ENCODE results near the gene TGIF2. TPM values are rescaled to one million over a fixed set of nuclear protein-coding genes. Genes with fewer than 3 reads are reported as not detected.

The TGIF2 gene
- total RNA-seq, result 21.0 and 27.9 TPM in 2 replicates
- 18.9 and 20.7 TPM in 2 replicates for polyA plus RNA-seq
- polyA plus RNA-seq (2011; cell fraction: cytosol; rRNA removed), result 17.2 and 18.0 TPM in 2 replicates
- 10.9 and 12.0 TPM in 2 replicates for polyA plus RNA-seq (2011; cell fraction: nucleus; rRNA removed)
- 11.4 and 15.4 TPM in 2 replicates for polyA plus RNA-seq (2012)
- polyA minus RNA-seq, result 15.6 and 20.7 TPM in 2 replicates
- polyA minus RNA-seq (2011; cell fraction: cytosol; rRNA and poly(A)+ RNA removed), result 5.5 TPM
- polyA minus RNA-seq (2011; cell fraction: nucleus; rRNA and poly(A)+ RNA removed), result 4.9 and 5.2 TPM in 2 replicates
- percentile 63 among the genes with signal in this experiment for Bru-seq, nascent RNA
- BruChase-seq, experiment 1, labeled RNA remaining after a 6-hour chase, result percentile 91 among the genes with signal in this experiment
- BruChase-seq, experiment 2, labeled RNA remaining after a 2-hour chase, result percentile 95 among the genes with signal in this experiment
- long read RNA-seq, transcript TGIF2-201 (3 exons, 3,406 nt), result major isoform, 35 of 73 reads
- long read RNA-seq, partial matches to known transcripts, result 24 of 73 reads
- long read RNA-seq, other reads (novel, unspliced or antisense), result 9 of 73 reads

DNA sequence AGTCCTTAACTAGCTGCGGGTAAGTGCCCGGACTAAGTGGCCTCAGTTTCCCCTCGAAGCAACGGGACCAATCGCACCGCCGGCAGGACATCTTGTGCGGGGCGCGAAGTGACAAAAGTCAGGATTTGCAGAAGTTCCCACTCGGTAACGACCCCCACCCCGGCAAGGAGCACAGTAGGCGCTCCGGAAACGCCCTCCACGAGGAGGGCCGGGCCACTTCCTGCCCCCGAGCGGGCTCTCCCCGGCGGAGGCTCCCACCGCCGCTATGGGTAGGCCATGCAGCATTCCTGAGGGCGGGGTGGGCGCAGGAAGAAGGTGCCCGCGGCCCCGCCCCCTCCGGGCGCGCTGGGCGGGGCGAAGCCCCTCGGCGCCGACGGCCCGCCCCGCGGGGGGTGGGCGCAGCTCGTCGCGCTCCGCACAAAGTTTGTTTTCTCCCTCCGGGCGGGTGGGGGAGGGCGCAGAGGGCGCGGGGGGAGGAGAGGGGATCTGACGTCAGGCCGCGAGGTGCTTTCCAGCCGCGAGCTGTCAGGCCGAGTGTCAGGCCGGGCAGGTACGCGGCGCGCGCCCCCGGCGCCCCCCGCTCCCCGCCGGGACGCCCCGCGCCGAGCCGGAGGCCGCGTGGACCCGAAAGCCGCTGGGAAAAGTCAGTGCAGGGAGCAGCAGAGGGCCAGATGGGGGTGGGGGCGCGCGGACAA, at the start of gene TGIF2:
Gene TGIF2 (plus strand): TSS at position 495 of the 695 bp plus-strand sequence. CDS start 5,178 bp downstream, outside the sequence.
- FAIRE-seq (peak; percentile 80), DNase-seq (ENCODE audit: low read depth, low spot score) (peak; percentile 84)
- Histone ChIP-seq H3K27me3 (ENCODE audit: control insufficient read depth in 2 of 2, insufficient read depth in 2 of 2, low read length in 2 of 2) (no peaks in the 10 kb centered on the region), H4K20me1 (replicated peaks; ENCODE audit: control insufficient read depth, extremely low read depth, insufficient read depth, low read length) (no peaks in the 10 kb centered on the region), H3K4me3 (replicated peaks in 1 of 3; ENCODE audit: insufficient read depth in 1 of 3, low read depth in 1 of 3, low read length in 3 of 3) (peak within 1 kb of the TSS; percentile 55 to 87 (median 85)), H3K36me3 (ENCODE audit: control insufficient read depth in 2 of 2, extremely low read depth in 1 of 2, insufficient read depth in 2 of 2, low read length in 2 of 2) (no peaks in the 10 kb centered on the region), H2AFZ (ENCODE audit: low read depth, low read length) (peak within 1 kb of the TSS; percentile 98), H3K9me3 (replicated peaks; ENCODE audit: control insufficient read depth, insufficient read depth, low read length) (no peaks in the 10 kb centered on the region), H3K79me2 (ENCODE audit: control insufficient read depth, insufficient read depth, low read length) (peaks cover 33% of the 10 kb centered on the region), H3K9me1 (replicated peaks; ENCODE audit: control insufficient read depth, extremely low read depth, insufficient read depth, low read length) (no peaks in the 10 kb centered on the region), H3K4me2 (ENCODE audit: insufficient read depth, low read length) (peak within 1 kb of the TSS; percentile 80), H3K27ac (ENCODE audit: insufficient read depth, low read depth, low read length) (peak within 1 kb of the TSS; percentile 71), H3K4me1 (ENCODE audit: control insufficient read depth, extremely low read depth, insufficient read depth, low read length) (peaks cover 24% of the 10 kb centered on the region), H3K9ac (replicated peaks; ENCODE audit: extremely low read depth, insufficient read depth, low read length) (peak within 1 kb of the TSS; percentile 92)
- intact Hi-C loops (cut with micrococcal nuclease), result loop anchor here (1.0 to 2.0 kb wide), 4 partner anchors 16 to 200 kb away; partner anchors contain the start of genes DSN1 and RAB5IF
- dilution Hi-C loops (cut with MboI; ENCODE audit: extremely low pct_ligation_motif_present, low sequenced_read_pairs), result no loop called here
- TF ChIP-seq EZH2 (IDR thresholded peaks at IDR 0.05; ENCODE audit: borderline replicate concordance, low read depth, low read length, severe bottlenecking), result no peak
- no peak for TF ChIP-seq GATA2 (IDR thresholded peaks at IDR 0.05; ENCODE audit: insufficient read depth, insufficient read length, low read depth, low read length)
- TF ChIP-seq, protein P1, sequence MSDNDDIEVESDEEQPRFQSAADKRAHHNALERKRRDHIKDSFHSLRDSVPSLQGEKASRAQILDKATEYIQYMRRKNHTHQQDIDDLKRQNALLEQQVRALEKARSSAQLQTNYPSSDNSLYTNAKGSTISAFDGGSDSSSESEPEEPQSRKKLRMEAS (IDR thresholded peaks at IDR 0.05; ENCODE audit: insufficient read depth, insufficient read length), result no peak
- TF ChIP-seq POLR2AphosphoS5 (IDR thresholded peaks at IDR 0.05; ENCODE audit: insufficient read depth, low read depth, low read length), result peak; percentile 84
- TF ChIP-seq POLR2A (IDR thresholded peaks at IDR 0.05; ENCODE audit: low read depth, low read length), result peak; percentile 78
- TF ChIP-seq FOS (IDR thresholded peaks at IDR 0.05; ENCODE audit: borderline replicate concordance, insufficient read depth, low read length), result no peak
- TF ChIP-seq JUN (IDR thresholded peaks at IDR 0.05; ENCODE audit: borderline replicate concordance, insufficient read depth, insufficient read length, low read depth), result no peak
- ChIA-PET POLR2A (interaction anchor here (0.6 kb wide), 2 partner anchors 32 to 1461 kb away, joined by 3 read pairs; no protein-coding TSS in a partner anchor), CTCF (interaction anchor here (0.9 to 2.0 kb wide), 2 partner anchors 19 to 32 kb away, joined by 3 to 9 read pairs; partner anchors contain the start of gene RAB5IF)
- no TSS peak for BruUV-seq (replicated peaks)
